HG03378 (cell line): Measurements from ENCODE around the gene PHC1.
"Not testable (repeated sequence)": the region's sequence is repeated elsewhere in the genome, so short reads cannot be mapped to it uniquely, and the experiment has no call there.

Experiments used
- ATAC-seq: cut with Tn5 transposase; IDR thresholded peaks from one replicate; pipeline ENCODE4 v1.9.1; 2021; ENCODE audit warnings: mild to moderate bottlenecking, moderate library complexity; ENCODE audit not compliant: unreplicated experiment

The PHC1 gene

DNA sequence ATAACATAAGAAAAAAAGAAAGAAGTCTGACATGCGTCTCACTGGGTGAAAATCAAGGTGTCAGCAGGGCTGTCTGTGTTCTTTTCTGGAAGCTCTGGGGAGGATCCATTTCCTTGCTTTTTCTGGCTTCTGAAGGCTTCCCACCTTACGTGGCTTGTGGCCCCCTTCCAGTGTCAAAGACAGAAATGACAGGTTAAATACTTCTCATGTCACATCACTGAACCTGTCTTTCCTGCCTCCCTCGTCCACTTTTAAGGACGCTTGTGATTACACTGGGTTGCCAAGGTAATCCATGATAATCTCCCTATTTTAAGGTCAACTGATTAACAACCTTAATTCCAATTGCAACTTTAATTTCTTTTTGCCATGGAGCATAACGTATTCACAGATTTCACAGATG, 4.6 kb upstream of the PHC1 start:
- ATAC-seq = no peak

DNA sequence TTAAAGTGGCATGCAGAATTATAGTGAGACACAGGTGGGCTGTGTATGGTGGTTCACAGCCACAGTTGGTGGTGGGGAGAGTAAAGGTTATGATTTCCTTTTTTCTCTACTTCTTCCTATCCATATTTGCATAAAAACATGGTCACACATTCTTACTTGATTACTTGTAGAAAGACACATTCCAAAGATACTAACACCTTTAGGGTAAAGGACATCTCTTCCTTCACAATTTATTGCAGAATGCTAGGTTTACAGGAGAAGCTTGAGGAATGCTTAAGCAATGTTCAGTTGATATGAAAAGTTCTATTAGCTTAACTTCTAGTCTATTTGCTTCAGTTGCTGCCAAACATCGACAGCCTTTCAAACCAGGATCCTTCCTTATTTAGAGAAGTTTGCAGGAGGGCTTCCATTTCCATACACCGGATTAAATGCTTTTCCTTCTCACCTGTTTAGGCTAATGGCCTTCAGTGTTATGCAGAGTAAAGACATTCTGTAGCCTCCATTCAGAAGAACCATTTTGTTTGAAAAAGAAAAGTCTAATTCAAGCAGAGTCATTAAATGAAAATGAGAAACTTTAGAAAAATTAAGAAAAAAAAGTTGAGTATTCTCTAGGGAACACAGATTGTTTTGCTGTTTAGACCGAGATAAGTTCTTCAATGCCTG, 2.6 kb upstream of the PHC1 start:
- ATAC-seq = no peak

GRCh38 chr12:8912914-8913313, 1.4 kb upstream of the PHC1 start:
- no peak for ATAC-seq

- ATAC-seq = no peak
These were observed 642 bp upstream of the PHC1 start for GRCh38 chr12:8913702-8914032.

GRCh38 chr12:8914716-8915526, 612 bp downstream of the PHC1 start:
- ATAC-seq = no peak

- ATAC-seq = no peak
These were observed 1.8 kb downstream of the PHC1 start for GRCh38 chr12:8916154-8916553.

GRCh38 chr12:8917031-8917430, 2.7 kb downstream of the PHC1 start:
- ATAC-seq = no peak

GRCh38 chr12:8917751-8918150, 3.4 kb downstream of the PHC1 start:
- ATAC-seq = no peak

- ATAC-seq = not testable (repeated sequence)
These were observed 5.3 kb downstream of the PHC1 start for GRCh38 chr12:8919643-8920042.

GRCh38 chr12:8922544-8922943, 8.2 kb downstream of the PHC1 start:
- ATAC-seq = no peak

DNA sequence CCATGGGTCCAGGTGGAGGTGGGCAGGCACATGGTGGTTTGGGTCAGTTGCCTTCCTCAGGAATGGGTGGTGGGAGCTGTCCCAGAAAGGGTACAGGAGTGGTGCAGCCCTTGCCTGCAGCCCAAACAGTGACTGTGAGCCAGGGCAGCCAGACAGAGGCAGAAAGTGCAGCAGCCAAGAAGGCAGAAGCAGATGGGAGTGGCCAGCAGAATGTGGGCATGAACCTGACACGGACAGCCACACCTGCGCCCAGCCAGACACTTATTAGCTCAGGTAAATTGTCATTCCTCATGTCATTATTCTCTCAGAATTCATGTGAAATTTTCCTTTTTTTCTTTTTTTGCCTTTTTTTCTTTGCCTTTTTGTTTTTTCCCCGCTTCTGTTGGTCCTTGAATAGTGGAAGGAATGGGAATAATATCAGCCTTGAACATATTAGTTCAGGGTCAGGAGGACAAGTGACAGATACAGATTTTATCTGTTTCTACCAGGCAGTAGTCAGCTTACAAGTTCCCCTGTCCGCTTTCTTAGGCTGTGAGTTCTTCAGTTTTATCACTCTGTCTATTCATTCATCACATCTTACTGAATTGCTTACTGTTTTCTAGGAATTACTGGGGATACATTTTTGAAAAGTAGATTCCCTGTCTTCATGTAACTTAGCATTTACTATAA, 16.5 kb downstream of the PHC1 start:
- ATAC-seq = not testable (repeated sequence)

DNA sequence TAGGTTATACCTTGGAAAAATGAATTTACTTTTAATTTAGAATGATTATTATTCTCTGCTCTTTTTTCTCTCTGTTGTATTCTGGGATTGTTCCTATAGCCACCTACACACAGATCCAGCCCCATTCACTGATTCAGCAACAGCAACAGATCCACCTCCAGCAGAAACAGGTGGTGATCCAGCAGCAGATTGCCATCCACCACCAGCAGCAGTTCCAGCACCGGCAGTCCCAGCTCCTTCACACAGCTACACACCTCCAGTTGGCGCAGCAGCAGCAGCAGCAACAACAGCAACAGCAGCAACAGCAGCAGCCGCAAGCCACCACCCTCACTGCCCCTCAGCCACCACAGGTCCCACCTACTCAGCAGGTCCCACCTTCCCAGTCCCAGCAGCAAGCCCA, 18.2 kb downstream of the PHC1 start:
- ATAC-seq = not testable (repeated sequence)

DNA sequence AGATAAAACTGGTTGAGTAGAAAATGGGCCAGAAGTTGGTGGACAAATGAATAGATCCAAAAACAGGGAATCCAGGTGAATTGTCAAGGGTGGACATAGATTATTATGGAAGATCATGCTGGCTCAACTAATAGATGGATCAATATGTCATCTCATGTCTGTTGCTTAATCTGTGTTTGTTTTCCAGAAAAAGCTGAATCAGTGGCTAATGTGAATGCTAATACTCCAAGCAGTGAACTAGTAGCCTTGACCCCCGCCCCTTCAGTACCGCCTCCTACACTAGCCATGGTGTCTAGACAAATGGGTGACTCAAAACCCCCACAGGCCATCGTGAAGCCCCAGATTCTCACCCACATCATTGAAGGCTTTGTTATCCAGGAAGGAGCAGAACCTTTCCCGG, 19.8 kb downstream of the PHC1 start:
- ATAC-seq = not testable (repeated sequence)

- no peak for ATAC-seq
These were observed 22.4 kb downstream of the PHC1 start for GRCh38 chr12:8936735-8937134.

DNA sequence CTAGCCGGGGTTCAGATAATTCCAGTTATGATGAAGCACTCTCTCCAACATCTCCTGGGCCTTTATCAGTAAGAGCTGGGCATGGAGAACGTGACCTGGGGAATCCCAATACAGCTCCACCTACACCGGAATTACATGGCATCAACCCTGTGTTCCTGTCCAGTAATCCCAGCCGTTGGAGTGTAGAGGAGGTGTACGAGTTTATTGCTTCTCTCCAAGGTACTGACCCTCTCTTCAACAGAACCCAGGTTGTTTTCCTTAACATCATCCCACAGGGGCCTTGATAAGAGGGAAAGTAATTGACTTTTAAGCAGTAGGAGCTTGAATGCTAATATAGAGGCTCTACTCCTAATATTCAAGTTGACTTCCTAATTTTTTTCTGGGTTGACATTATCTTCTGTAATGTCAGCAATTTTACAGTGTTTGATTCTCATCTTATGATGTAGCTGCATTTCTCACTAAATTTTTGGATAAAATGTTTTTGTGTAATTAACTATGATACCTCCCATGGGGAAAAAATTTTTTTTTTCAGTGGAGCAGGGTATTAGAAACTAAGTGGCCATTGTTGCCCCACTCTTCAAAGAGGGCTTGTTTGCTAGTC, 23.6 kb downstream of the PHC1 start:
- ATAC-seq = not testable (repeated sequence)

- no peak for ATAC-seq
These were observed 27.6 kb downstream of the PHC1 start for GRCh38 chr12:8941691-8942478.

DNA sequence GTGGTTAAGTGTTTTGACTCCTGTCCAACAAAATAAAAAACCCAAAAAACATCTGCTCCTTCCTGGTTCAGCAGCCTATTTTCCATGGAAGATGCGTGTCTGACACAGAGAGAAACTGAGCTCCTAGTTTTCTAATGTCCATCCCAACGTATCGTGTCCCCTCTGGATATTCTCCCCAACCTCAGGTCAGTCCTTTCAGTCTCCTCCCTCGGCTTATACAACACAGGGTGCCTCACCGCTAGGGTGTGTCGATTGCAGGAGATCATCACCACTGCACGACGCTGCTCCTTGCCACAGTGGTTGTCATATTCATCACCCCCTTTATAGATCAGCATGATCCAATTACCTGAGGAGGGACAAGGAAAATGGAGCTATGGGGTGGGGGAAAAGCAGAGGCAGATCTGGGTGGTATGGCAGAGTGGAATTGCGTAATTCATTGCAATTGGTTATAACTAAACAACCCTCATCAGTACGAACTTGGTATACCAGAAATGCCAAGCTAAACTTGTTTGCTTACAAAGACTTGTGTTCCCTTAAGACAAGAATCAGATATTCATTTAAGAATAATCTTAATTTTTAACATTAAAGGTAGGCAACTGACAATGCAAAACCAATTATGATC, 29.4 kb downstream of the PHC1 start:
- no peak for ATAC-seq

DNA sequence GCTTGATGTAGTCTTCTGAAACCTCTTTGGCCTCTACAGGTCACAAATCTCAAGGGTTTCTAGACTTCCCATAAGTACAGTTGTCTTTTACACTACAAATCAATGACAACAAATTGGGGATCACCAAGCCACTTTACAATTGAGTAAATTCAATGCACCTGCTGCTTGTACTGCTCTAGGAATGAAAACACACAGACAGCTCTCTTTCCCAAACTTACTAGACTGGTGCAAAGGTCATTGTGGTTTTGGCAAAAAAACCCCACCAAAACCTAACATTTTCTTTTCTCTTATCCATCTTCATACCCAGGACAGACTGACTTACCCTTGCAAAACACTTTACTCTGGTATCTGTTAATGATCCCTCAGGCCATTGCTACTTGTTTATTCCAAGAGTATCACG, 32.4 kb downstream of the PHC1 start:
- ATAC-seq = no peak

DNA sequence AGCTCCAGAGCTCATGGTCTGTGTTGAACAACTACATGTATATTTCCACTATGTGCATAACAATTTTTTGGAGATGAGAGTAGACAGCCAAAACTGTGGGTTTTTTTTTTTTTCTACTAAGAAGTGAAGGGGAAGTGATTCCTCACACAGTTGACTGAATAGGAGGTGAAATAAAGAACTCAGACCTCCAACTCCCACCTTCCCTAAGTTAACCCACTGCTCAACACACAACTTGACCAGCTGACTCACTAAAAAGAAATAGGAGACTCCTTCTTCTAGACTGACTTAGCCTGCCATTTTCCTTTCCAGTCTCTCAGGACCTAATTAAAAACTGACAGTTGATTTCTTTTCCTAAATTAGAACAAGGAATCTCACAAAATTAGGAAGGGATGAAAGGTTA, 33.4 kb downstream of the PHC1 start:
- no peak for ATAC-seq

GRCh38 chr12:8948701-8949341, 34.5 kb downstream of the PHC1 start:
- ATAC-seq = no peak
